Stimulated activated CD4-positive, alpha-beta T cell treated with anti-CD3 and anti-CD28 coated beads, Interleukin-1b, Interleukin-23, amount 100 ng/mL, for 24 hours (primary cell): ENCODE measurements around the gene KLHL29.

ENCODE experiments used
- DNase-seq, 4 experiments: peaks; one replicate each; pipeline ENCODE4 v3.0.0-alpha.2; 2020; ENCODE audit warnings: low read depth in 4 of 4, low spot score in 1 of 4

KLHL29 gene

GRCh38 chr2:23669413-23670244 lies 284.6 kb downstream of the KLHL29 start:
- no peak for DNase-seq

GRCh38 chr2:23670245-23670592 lies 285.2 kb downstream of the KLHL29 start:
- no peak for DNase-seq

- no peak for DNase-seq
These were observed 288.1 kb downstream of the KLHL29 start for GRCh38 chr2:23673082-23673481.

- no peak for DNase-seq
These were observed 289.1 kb downstream of the KLHL29 start for GRCh38 chr2:23673830-23674679.

GRCh38 chr2:23675506-23675905 lies 290.5 kb downstream of the KLHL29 start:
- no peak for DNase-seq

GRCh38 chr2:23677836-23678235 lies 292.9 kb downstream of the KLHL29 start:
- no peak for DNase-seq

- DNase-seq, result no peak
These were observed 294.1 kb downstream of the KLHL29 start for GRCh38 chr2:23679044-23679443.

- DNase-seq, result no peak
These were observed 296.0 kb downstream of the KLHL29 start for GRCh38 chr2:23680951-23681350.

- no peak for DNase-seq
These were observed 296.6 kb downstream of the KLHL29 start for GRCh38 chr2:23681356-23682140.

GRCh38 chr2:23682481-23682880 lies 297.5 kb downstream of the KLHL29 start:
- DNase-seq, result no peak

- no peak for DNase-seq
These were observed 298.0 kb downstream of the KLHL29 start for GRCh38 chr2:23683001-23683400.

GRCh38 chr2:23684395-23685176 lies 299.6 kb downstream of the KLHL29 start:
- no peak for DNase-seq

GRCh38 chr2:23685181-23685580 lies 300.2 kb downstream of the KLHL29 start:
- DNase-seq, result no peak

GRCh38 chr2:23685706-23686105 lies 300.7 kb downstream of the KLHL29 start:
- no peak for DNase-seq

GRCh38 chr2:23686405-23687029 lies 301.5 kb downstream of the KLHL29 start:
- no peak for DNase-seq

GRCh38 chr2:23687214-23687613 lies 302.2 kb downstream of the KLHL29 start:
- DNase-seq, result no peak

GRCh38 chr2:23687713-23688112 lies 302.7 kb downstream of the KLHL29 start:
- DNase-seq, result no peak

GRCh38 chr2:23688486-23689130 lies 303.6 kb downstream of the KLHL29 start:
- no peak for DNase-seq

- DNase-seq, result no peak
These were observed 304.2 kb downstream of the KLHL29 start for GRCh38 chr2:23689131-23689700.
